ENCODE data around the gene GMEB2.
"Not testable (repeated sequence)": the region's sequence is repeated elsewhere in the genome, so short reads cannot be mapped to it uniquely, and the experiment has no call there.

GMEB2 gene

GRCh38 chr20:63636752-63637628 is 10.1 kb upstream of the GMEB2 start:
- no peak for DNase-seq

GRCh38 chr20:63635431-63636141 is 8.7 kb upstream of the GMEB2 start:
- no peak for DNase-seq

GRCh38 chr20:63633732-63634131 is 6.8 kb upstream of the GMEB2 start:
- DNase-seq = no peak

GRCh38 chr20:63631426-63631825 is 4.5 kb upstream of the GMEB2 start:
- not testable (repeated sequence) for DNase-seq

- DNase-seq = not testable (repeated sequence)
These were observed 4.1 kb upstream of the GMEB2 start for GRCh38 chr20:63630956-63631355.

GRCh38 chr20:63628246-63628975 is 1.5 kb upstream of the GMEB2 start:
- DNase-seq = peak in 1 of 2 experiments; percentile 23

- no peak for DNase-seq
These were observed 897 bp upstream of the GMEB2 start for GRCh38 chr20:63627751-63628245.

GRCh38 chr20:63627129-63627750 is 339 bp upstream of the GMEB2 start:
- DNase-seq = peak; percentile 90 to 96

GRCh38 chr20:63625771-63626423 is 1.0 kb downstream of the GMEB2 start:
- DNase-seq = no peak

GRCh38 chr20:63624486-63624885 is 2.4 kb downstream of the GMEB2 start:
- DNase-seq = no peak

- no peak for DNase-seq
These were observed 4.2 kb downstream of the GMEB2 start for GRCh38 chr20:63622732-63623131.

- no peak for DNase-seq
These were observed 4.8 kb downstream of the GMEB2 start for GRCh38 chr20:63622096-63622495.

GRCh38 chr20:63620991-63621390 is 5.9 kb downstream of the GMEB2 start:
- DNase-seq = no peak

- no peak for DNase-seq
These were observed 7.4 kb downstream of the GMEB2 start for GRCh38 chr20:63619505-63619904.

GRCh38 chr20:63619086-63619485 is 7.8 kb downstream of the GMEB2 start:
- DNase-seq = no peak

- DNase-seq = no peak
These were observed 8.5 kb downstream of the GMEB2 start for GRCh38 chr20:63618291-63618980.

GRCh38 chr20:63617876-63618265 is 9.0 kb downstream of the GMEB2 start:
- no peak for DNase-seq

- DNase-seq = no peak
These were observed 9.6 kb downstream of the GMEB2 start for GRCh38 chr20:63617092-63617875.

- not testable (repeated sequence) for DNase-seq
These were observed 12.9 kb downstream of the GMEB2 start for GRCh38 chr20:63613863-63614594.
